Measurements from ENCODE around the gene TMEM176B.

TMEM176B gene

GRCh38 chr7:150742286-150742968, 57.7 kb downstream of the TMEM176B start:
- peaks cover 64% of the 10 kb centered on the region for H3K36me3 Mint-ChIP-seq (ENCODE audit: low read depth)
- peaks cover 63% of the 10 kb centered on the region for H3K4me1 Mint-ChIP-seq (ENCODE audit: low read depth)
- intact Hi-C loops (cut with micrococcal nuclease) = no loop called here
- no peak overlapping the region for H3K4me3 Mint-ChIP-seq
- peak overlapping the region; percentile 24 for H3K27ac Mint-ChIP-seq
- no peaks in the 10 kb centered on the region for H3K9me3 Mint-ChIP-seq
- H3K27me3 Mint-ChIP-seq = peaks cover 6% of the 10 kb centered on the region

Data from dendritic cell treated with granulocyte-macrophage colony-stimulating factor and Interleukin-4, amounts not matched to agents 40 ng/mL and 50 ng/mL, for 4 days (primary cell).